PC-9 (cell line): ENCODE results near the gene XYLT2. TPM values are rescaled to one million over a fixed set of nuclear protein-coding genes. Genes with fewer than 3 reads are reported as not detected.

Source experiments
- BruUV-seq: library from RNA; stranded (reverse); fragments of 400-500 nt; replicated peaks from 2 replicates; lab custom pipeline; 2021; lab: Mats Ljungman, UMichigan
- CTCF ChIA-PET: fragments of 300-600 bp; sonication (Branson Sonifier 250); formaldehyde crosslinking; loops from one replicate; lab custom pipeline; 2022; ENCODE audit warnings: antibody characterized with exemption; lab: Charles Lee
- POLR2A ChIA-PET: fragments of 300-600 bp; sonication (Branson Sonifier 250); formaldehyde crosslinking; loops from one replicate; lab custom pipeline; 2022; ENCODE audit warnings: antibody characterized with exemption; ENCODE audit not compliant: unreplicated experiment; lab: Charles Lee
- DNase-seq, 2 experiments: peaks; one replicate each; pipeline versions ENCODE4 v3.0.0 to v3.0.0-alpha.2; 2015 to 2022; ENCODE audit warnings: mixed read lengths in 1 of 2
- H2AFZ ChIP-seq: fragments of 200-600 bp; sonication (generic); 2 replicates; pipeline ENCODE4 v1.8.1; 2017; ENCODE audit warnings: antibody characterized with exemption
- H3F3A ChIP-seq: fragments of 200-600 bp; sonication (generic); 2 replicates; pipeline ENCODE4 v1.8.1; 2017; ENCODE audit warnings: antibody characterized with exemption, mild to moderate bottlenecking, low read depth; ENCODE audit not compliant: insufficient read depth
- H3K27ac ChIP-seq: fragments of 200-600 bp; sonication (generic); 2 replicates; pipeline ENCODE4 v1.6.1; 2016; ENCODE audit warnings: mixed run types
- H3K27me3 ChIP-seq: fragments of 200-600 bp; sonication (generic); 2 replicates; pipeline ENCODE4 v1.6.1; 2016; ENCODE audit warnings: low read depth, mixed run types; ENCODE audit not compliant: insufficient read depth
- H3K36me3 ChIP-seq: fragments of 200-600 bp; sonication (generic); 2 replicates; pipeline ENCODE4 v1.6.1; 2016; ENCODE audit warnings: low read depth, mixed run types
- H3K4me1 ChIP-seq: fragments of 200-600 bp; sonication (generic); replicated peaks from 2 replicates; pipeline ENCODE4 v1.6.1; 2016; ENCODE audit warnings: mixed run types; ENCODE audit not compliant: insufficient read depth
- H3K4me2 ChIP-seq: fragments of 200-600 bp; sonication (generic); 2 replicates; pipeline ENCODE4 v1.6.1; 2017; ENCODE audit warnings: mixed run types
- H3K4me3 ChIP-seq: fragments of 200-600 bp; sonication (generic); 2 replicates; pipeline ENCODE4 v1.6.1; 2016; ENCODE audit warnings: mixed run types
- H3K79me2 ChIP-seq: fragments of 200-600 bp; sonication (generic); 2 replicates; pipeline ENCODE4 v1.6.1; 2017; ENCODE audit warnings: low read depth, mixed run types
- H3K9me2 ChIP-seq: fragments of 200-600 bp; sonication (generic); 2 replicates; pipeline ENCODE4 v1.8.1; 2017; ENCODE audit warnings: mild to moderate bottlenecking; ENCODE audit not compliant: insufficient read depth
- H3K9me3 ChIP-seq: fragments of 200-600 bp; sonication (generic); 2 replicates; pipeline ENCODE4 v1.8.1; 2016; ENCODE audit warnings: low read depth; ENCODE audit not compliant: insufficient read depth
- H4K20me1 ChIP-seq: fragments of 200-600 bp; sonication (generic); 2 replicates; pipeline ENCODE4 v1.8.1; 2017; ENCODE audit not compliant: insufficient read depth
- CTCF ChIP-seq: fragments of 200-600 bp; sonication (generic); conservative IDR thresholded peaks from 2 replicates; pipeline ENCODE4 v1.6.1; 2017; ENCODE audit warnings: mixed run types, antibody characterized with exemption, mild to moderate bottlenecking, moderate library complexity
- EZH2 ChIP-seq: fragments of 200-600 bp; sonication (generic); IDR thresholded peaks from 2 replicates; pipeline ENCODE4 v1.8.0; 2017; ENCODE audit warnings: antibody characterized with exemption, low read depth
- intact Hi-C: fragments of 100-400 bp; cut with micrococcal nuclease; formaldehyde crosslinking; loops from one replicate; pipeline ENCODE4 v1.10.0; 2022; ENCODE audit not compliant: unreplicated experiment
- total RNA-seq: library from RNA; stranded (reverse); gene quantifications from 2 replicates; pipeline ENCODE4 v1.2.3, GENCODE V29; 2021

XYLT2 gene
- total RNA-seq, 1 experiment from 2014 or later = 37.5 TPM

- ChIA-PET POLR2A (no interaction called here), CTCF (no interaction called here)
- intact Hi-C loops = no loop called here
- Histone ChIP-seq H3K27me3 (no peaks in the 10 kb centered on the region), H3K9me2 (no peaks in the 10 kb centered on the region), H3K4me3 (no peak overlapping the region), H3K4me1 (peaks cover 67% of the 10 kb centered on the region), H3F3A (peaks cover 63% of the 10 kb centered on the region), H3K9me3 (no peaks in the 10 kb centered on the region), H3K4me2 (peak overlapping the region; percentile 47; the same call in 1 of the 2 replicates), H4K20me1 (peaks cover 59% of the 10 kb centered on the region), H3K79me2 (peaks cover 71% of the 10 kb centered on the region), H2AFZ (no peak overlapping the region), H3K27ac (no peak overlapping the region; the same call in 1 of the 2 replicates), H3K36me3 (peaks cover 62% of the 10 kb centered on the region)
- no peak for TF ChIP-seq EZH2
- no peak for TF ChIP-seq CTCF
- no peak for DNase-seq
- BruUV-seq = no TSS peak
Observed at GRCh38 chr17:50393700-50394099, 47.8 kb downstream of the XYLT2 start.

- POLR2A ChIA-PET = no interaction called here
- peaks cover 54% of the 10 kb centered on the region for H3K36me3 ChIP-seq
- H3K4me1 ChIP-seq = peaks cover 67% of the 10 kb centered on the region
- no peak overlapping the region for H2AFZ ChIP-seq
- H3K4me3 ChIP-seq = no peak overlapping the region; the same call in 1 of the 2 replicates
- no peaks in the 10 kb centered on the region for H3K9me2 ChIP-seq
- peaks cover 61% of the 10 kb centered on the region for H3K79me2 ChIP-seq
- TF ChIP-seq CTCF = no peak
- TF ChIP-seq EZH2 = no peak
- H3F3A ChIP-seq = peaks cover 57% of the 10 kb centered on the region
- H3K9me3 ChIP-seq = no peaks in the 10 kb centered on the region
- peaks cover 49% of the 10 kb centered on the region for H4K20me1 ChIP-seq
- intact Hi-C loops = no loop called here
- H3K4me2 ChIP-seq = peak overlapping the region; percentile 97
- no peak overlapping the region for H3K27ac ChIP-seq
- no peaks in the 10 kb centered on the region for H3K27me3 ChIP-seq
- no peak for DNase-seq
- CTCF ChIA-PET = no interaction called here
- BruUV-seq = no TSS peak
Observed at GRCh38 chr17:50394711-50395110, 48.8 kb downstream of the XYLT2 start.

- intact Hi-C loops = loop anchor here (1.0 to 2.0 kb wide), 3 partner anchors 30 to 82 kb away; partner anchors contain the start of genes ACSF2 and RSAD1
- H3K36me3 ChIP-seq = peaks cover 40% of the 10 kb centered on the region
- no peaks in the 10 kb centered on the region for H3K27me3 ChIP-seq
- peak; percentile 56 to 65 for DNase-seq
- no peaks in the 10 kb centered on the region for H3K9me2 ChIP-seq
- no peaks in the 10 kb centered on the region for H3K9me3 ChIP-seq
- peak overlapping the region; percentile 79 for H3K27ac ChIP-seq
- BruUV-seq = TSS peak; percentile 29
- TF ChIP-seq CTCF (no peak), EZH2 (no peak)
- peak overlapping the region; percentile 77 for H2AFZ ChIP-seq
- H4K20me1 ChIP-seq = peaks cover 35% of the 10 kb centered on the region
- peaks cover 53% of the 10 kb centered on the region for H3K4me1 ChIP-seq
- peak overlapping the region; percentile 98 for H3K4me3 ChIP-seq
- H3K79me2 ChIP-seq = peaks cover 49% of the 10 kb centered on the region
- H3K4me2 ChIP-seq = peak overlapping the region; percentile 97
- ChIA-PET CTCF (interaction anchor here (0.6 to 2.0 kb wide), 11 partner anchors 30 to 1325 kb away, joined by 3 to 10 read pairs (median 4); partner anchors contain the start of gene RSAD1), POLR2A (interaction anchor here (0.5 to 0.6 kb wide), 5 partner anchors 39 to 416 kb away, joined by 3 to 13 read pairs (median 4); no protein-coding TSS in a partner anchor)
- H3F3A ChIP-seq = peaks cover 43% of the 10 kb centered on the region
Observed at GRCh38 chr17:50396261-50397110, 50.6 kb downstream of the XYLT2 start.
